NCI-H2081 (cell line): ENCODE results near the gene C1QC.

ENCODE experiments used
- DNase-seq, 2 experiments: peaks; one replicate each; lab custom pipeline; 2025; lab: John Stamatoyannopoulos, UW

The C1QC gene

DNA sequence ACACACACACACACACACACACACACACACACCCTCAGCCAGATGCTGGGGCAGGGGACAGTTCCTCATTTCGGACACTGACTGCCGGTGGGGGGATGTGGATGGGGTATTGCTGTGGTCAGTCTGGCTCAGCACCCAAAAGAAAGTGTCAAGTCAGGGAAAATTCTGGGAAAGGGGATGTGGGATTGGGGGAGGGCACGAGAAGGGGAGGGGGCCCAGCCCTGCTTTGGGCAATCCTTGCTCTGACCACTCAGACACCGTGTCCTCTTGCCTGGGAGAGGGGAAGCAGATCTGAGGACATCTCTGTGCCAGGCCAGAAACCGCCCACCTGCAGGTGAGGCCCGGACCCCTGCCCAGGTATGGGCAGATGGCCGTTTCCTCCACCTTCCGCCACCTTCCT, at the start of gene C1QC:
C1QC (plus strand) TSS at position 253 of the 400 bp plus-strand sequence. CDS start 391 bp downstream, outside the sequence.
- DNase-seq, result no peak

- DNase-seq, result no peak
These were observed 49.0 kb upstream of the C1QC start for GRCh38 chr1:22594396-22594795.

DNA sequence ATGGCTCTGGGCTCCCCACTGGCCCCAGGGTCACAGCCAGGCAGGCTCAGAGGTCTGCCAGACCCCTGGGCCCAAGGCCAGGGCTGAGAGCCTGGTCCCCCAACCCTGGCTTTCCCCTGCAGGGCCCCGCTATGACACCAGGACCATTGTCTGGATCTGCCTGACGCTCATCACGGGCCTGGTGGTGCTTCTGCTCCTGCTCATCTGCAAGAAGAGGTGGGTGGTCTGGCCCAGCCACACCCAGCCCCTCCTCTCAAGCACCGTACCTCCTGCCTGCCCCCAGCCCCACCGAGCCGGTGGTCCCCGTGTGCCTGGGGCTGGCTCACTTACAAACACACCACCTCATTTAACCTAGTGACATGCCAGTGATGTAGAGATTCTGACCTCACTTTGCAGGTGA, 48.3 kb upstream of the C1QC start:
- DNase-seq, result no peak

- no peak for DNase-seq
These were observed 46.0 kb upstream of the C1QC start for GRCh38 chr1:22597301-22597965.

- no peak for DNase-seq
These were observed 45.4 kb upstream of the C1QC start for GRCh38 chr1:22597996-22598395.

DNA sequence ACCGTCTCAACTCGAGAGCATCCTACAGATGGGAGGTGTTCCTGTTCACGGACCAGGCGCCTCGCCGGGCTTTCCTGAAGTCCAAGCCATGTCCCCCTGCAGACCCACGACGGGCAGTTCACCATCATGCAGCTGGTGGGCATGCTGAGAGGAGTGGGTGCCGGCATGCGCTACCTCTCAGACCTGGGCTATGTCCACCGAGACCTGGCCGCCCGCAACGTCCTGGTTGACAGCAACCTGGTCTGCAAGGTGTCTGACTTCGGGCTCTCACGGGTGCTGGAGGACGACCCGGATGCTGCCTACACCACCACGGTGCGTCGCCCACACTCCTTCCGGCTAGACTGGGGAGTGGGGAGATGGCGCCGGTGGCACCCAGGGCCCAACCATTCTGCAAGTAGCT, 44.7 kb upstream of the C1QC start:
- DNase-seq, result no peak

- DNase-seq, result no peak
These were observed 43.2 kb upstream of the C1QC start for GRCh38 chr1:22600071-22600816.

GRCh38 chr1:22600817-22601605, 42.4 kb upstream of the C1QC start:
- no peak for DNase-seq

DNA sequence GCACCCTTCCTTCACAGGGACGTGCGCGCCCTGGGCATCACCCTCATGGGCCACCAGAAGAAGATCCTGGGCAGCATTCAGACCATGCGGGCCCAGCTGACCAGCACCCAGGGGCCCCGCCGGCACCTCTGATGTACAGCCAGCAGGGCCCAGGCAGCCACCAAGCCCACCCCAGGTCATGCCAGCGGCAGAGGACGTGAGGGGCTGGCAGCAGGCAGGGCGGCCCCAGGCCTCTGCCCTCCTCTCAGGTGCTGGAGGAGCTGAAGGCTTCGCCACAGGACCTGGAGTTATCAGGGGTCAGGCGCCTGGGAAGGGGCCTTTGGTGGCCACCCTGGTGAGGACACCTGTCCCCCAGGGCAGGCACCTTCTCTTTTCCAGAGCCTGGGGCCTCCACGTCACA, 41.8 kb upstream of the C1QC start:
- no peak for DNase-seq

GRCh38 chr1:22602060-22602740, 41.2 kb upstream of the C1QC start:
- no peak for DNase-seq

GRCh38 chr1:22606161-22606560, 37.3 kb upstream of the C1QC start:
- DNase-seq, result no peak

- no peak for DNase-seq
These were observed 36.3 kb upstream of the C1QC start for GRCh38 chr1:22607154-22607553.

GRCh38 chr1:22608361-22608760, 35.1 kb upstream of the C1QC start:
- no peak for DNase-seq

DNA sequence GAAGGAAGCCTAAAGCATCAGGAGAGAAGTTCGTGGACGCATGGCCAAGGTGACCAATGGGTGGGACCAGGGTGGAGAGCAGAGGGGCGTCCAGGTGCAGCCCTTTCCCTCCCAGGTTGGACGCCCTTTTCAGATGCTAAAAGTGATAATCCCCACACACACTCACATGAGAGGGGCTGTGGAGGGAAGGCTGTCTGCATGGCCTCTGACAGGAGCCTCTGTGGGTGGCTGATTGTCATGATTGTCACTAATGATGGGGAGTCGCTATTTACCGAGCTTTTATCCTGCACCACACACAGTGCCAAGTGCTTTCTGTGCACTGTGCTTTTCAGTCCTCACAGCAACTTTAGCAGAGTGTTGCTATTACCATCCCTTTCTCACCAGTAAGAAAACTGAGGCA, 34.1 kb upstream of the C1QC start:
- peak; percentile 76 to 95 for DNase-seq

GRCh38 chr1:22611530-22611947, 31.9 kb upstream of the C1QC start:
- DNase-seq, result no peak

- peak; percentile 63 to 80 for DNase-seq
These were observed 30.5 kb upstream of the C1QC start for GRCh38 chr1:22612671-22613571.

- no peak for DNase-seq
These were observed 29.9 kb upstream of the C1QC start for GRCh38 chr1:22613572-22613918.

GRCh38 chr1:22613951-22614350, 29.5 kb upstream of the C1QC start:
- no peak for DNase-seq

- DNase-seq, result no peak
These were observed 27.5 kb upstream of the C1QC start for GRCh38 chr1:22615886-22616285.

DNA sequence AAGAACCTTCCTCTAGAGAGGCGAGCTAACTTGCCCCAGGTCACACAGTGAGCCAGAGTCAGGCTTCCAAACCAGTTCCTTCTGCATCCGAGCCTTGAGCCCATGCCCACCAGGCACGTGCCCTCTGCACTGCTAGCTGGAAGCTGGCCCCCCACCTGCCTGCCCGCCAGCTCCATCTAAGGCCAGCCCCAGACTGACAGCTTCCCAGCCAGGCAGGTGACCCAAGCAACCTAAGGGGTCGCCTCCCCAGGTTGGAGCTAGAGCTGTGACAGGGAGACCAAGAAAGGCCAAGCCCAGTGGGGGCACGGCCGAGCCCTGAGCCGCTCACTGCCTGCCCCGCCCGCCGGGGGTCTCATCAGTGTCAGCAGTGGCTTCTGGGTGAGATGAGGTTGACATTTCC, 26.9 kb upstream of the C1QC start:
- DNase-seq, result no peak

GRCh38 chr1:22618056-22618455, 25.4 kb upstream of the C1QC start:
- DNase-seq, result peak; percentile 60 to 81
